Ovary (tissue), 9 donors: Measurements from ENCODE around the gene P4HA1. TPM values are rescaled to one million over a fixed set of nuclear protein-coding genes. Genes with fewer than 3 reads are reported as not detected.
"Not testable (repeated sequence)": the region's sequence is repeated elsewhere in the genome, so short reads cannot be mapped to it uniquely, and the experiment has no call there.

Experiments
- DNase-seq, 5 donors: peaks; one replicate each; pipeline ENCODE4 v3.0.0-alpha.2; 2019 to 2020
- H3K27ac ChIP-seq, 2 donors: fragments of 200-600 bp; one replicate each; pipeline versions ENCODE4 v1.5.1 to v1.8.0; 2019 to 2022
- H3K27me3 ChIP-seq: fragments of 200-600 bp; one replicate; pipeline ENCODE4 v1.8.0; 2022
- H3K36me3 ChIP-seq: fragments of 200-600 bp; sonication (generic); one replicate; pipeline ENCODE4 v1.5.1; 2019
- H3K4me1 ChIP-seq: one replicate; pipeline ENCODE4 v1.8.1; 2013; ENCODE audit warnings: mild to moderate bottlenecking, moderate library complexity; ENCODE audit not compliant: insufficient read depth
- H3K4me3 ChIP-seq: fragments of 200-600 bp; sonication (generic); one replicate; pipeline ENCODE4 v1.5.1; 2017
- H3K9me3 ChIP-seq, 2 donors: fragments of 200-600 bp in 1 of 2; sonication (generic) in 1 of 2; one replicate each; pipeline versions ENCODE4 v1.5.1 to v1.8.1; 2013 to 2019; ENCODE audit warnings: mild to moderate bottlenecking in 1 of 2, moderate library complexity in 1 of 2
- EP300 ChIP-seq: sonication (generic); formaldehyde crosslinking; IDR thresholded peaks from one replicate; pipeline ENCODE4 v1.6.1; 2017; ENCODE audit warnings: antibody characterized with exemption
- POLR2A ChIP-seq: fragments of 450-650 bp; IDR thresholded peaks from one replicate; pipeline ENCODE4 v1.6.1; 2017; ENCODE audit warnings: antibody characterized with exemption, mild to moderate bottlenecking, moderate library complexity
- WGBS, 3 donors: extraction: QIAGEN DNeasy Blood & Tissue Kit in 1 of 3; methylation state at CpG; one replicate each; pipeline versions ENCODE4 v1.1.5 to v1.1.7; 2013 to 2017; 5-methylcytosine and 5-hydroxymethylcytosine counted together
- intact Hi-C, 4 donors: fragments of 100-400 bp; cut with DNase I; formaldehyde crosslinking; loops; one replicate each; pipeline versions ENCODE4 v1.11.0 to v1.15.1; 2022 to 2023
- polyA plus RNA-seq, 2 donors: library from polyadenylated mRNA; stranded (reverse); fragments of 200-250 nt in 1 of 2; fragments of 350-450 nt in 1 of 2; fragmentation: Illumina TruSeq in 1 of 2; extraction: RNeasy Lipid Tissue Mini Kit (QIAGEN cat#74804) in 1 of 2; gene quantifications; one replicate each; pipeline ENCODE4 v1.2.3, GENCODE V29; 2013 to 2014
- total RNA-seq, 7 donors: library from RNA; depleted of rRNA in 2 of 7; stranded (reverse); fragments of >200 nt in 2 of 7; fragmentation: NEBNext Ultra II Directional in 3 of 7; extraction: Animal tissue kit (Norgen Biotek cat#: 25700) in 3 of 7; gene quantifications; one replicate each; pipeline versions ENCODE4 v1.1.0 to v1.2.4, GENCODE V29; 2016 to 2023
- TF ChIP-seq, protein P1 (sequence below), 3 donors: fragments of 450-650 bp in 2 of 3; fragments of 200-600 bp in 1 of 3; IDR thresholded peaks; one replicate each; pipeline versions ENCODE4 v1.5.1 to v1.8.0; 2016 to 2022; ENCODE audit warnings: antibody characterized with exemption in 3 of 3, mild to moderate bottlenecking in 1 of 3
- donor health status: DM: no; HTN: no; CAD: no; lungs with moderate emphysema.
- donor health status: DM: no; HTN: no; CAD: no.
- donor health status: Bipolar disorder and iron deficiency.
- donor health status: DM: yes; HTN: yes; CAD: no.
- donor health status: DM: no; HTN: no; CAD: no.
- donor health status: DM: yes; HTN: yes; CAD: no.

P4HA1 gene
- total and polyA plus RNA-seq, 9 donors: 20.5 to 74.9 (median 39.7) TPM

DNA sequence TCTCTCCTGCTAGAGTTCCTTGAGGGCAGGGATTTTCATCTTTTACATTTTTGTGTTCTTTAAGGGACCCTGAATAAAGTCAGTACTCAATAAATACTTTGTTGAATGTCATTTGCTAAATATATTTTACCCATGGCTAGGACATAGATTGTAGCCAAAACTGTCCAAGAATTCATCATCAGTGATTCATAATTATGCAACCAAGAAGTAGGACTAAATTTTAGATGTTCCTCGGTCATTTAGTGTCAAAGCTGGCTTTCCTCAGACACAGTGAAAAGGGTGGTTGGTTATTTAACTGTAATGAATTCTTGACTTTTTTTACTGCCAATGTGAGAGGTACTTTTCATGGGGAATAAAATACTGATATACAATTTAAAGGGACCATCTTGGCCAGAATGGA is 16.9 kb upstream of the P4HA1 start:
- no peak overlapping the region for H3K27ac ChIP-seq

DNA sequence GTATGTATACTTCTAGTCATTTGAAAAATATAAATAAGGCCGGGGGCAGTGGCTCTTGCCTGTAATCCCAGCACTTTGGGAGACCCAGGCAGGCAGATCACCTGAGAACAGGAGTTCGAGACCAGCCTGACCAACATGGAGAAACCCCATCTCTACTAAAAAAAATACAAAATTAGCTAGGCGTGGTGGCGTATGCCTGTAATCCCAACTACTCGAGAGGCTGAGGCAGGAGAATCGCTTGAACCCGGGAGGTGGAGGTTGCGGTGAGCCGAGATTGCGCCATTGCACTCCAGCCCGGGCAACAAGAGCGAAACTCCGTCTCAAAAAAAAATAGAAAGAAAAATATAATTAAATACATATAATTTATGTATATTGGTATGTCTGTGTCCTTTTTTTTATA is 15.4 kb upstream of the P4HA1 start:
- H3K9me3 ChIP-seq, H3K27ac ChIP-seq, DNase-seq, intact Hi-C loops, H3K4me1 ChIP-seq, H3K36me3 ChIP-seq, H3K4me3 ChIP-seq, H3K27me3 ChIP-seq: not testable (repeated sequence)
- WGBS, 3 donors: 96% methylated on average over 13 of the region's 13 CpGs

More for the DNA sequence above, 16.9 kb upstream of the P4HA1 start:
- TF ChIP-seq, protein P1, sequence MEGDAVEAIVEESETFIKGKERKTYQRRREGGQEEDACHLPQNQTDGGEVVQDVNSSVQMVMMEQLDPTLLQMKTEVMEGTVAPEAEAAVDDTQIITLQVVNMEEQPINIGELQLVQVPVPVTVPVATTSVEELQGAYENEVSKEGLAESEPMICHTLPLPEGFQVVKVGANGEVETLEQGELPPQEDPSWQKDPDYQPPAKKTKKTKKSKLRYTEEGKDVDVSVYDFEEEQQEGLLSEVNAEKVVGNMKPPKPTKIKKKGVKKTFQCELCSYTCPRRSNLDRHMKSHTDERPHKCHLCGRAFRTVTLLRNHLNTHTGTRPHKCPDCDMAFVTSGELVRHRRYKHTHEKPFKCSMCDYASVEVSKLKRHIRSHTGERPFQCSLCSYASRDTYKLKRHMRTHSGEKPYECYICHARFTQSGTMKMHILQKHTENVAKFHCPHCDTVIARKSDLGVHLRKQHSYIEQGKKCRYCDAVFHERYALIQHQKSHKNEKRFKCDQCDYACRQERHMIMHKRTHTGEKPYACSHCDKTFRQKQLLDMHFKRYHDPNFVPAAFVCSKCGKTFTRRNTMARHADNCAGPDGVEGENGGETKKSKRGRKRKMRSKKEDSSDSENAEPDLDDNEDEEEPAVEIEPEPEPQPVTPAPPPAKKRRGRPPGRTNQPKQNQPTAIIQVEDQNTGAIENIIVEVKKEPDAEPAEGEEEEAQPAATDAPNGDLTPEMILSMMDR (IDR thresholded peaks at IDR 0.05): no peak
- TF ChIP-seq POLR2A (no peak), EP300 (no peak)
- peaks cover 2% of the 10 kb centered on the region for H3K4me1 ChIP-seq
- no peaks in the 10 kb centered on the region for H3K9me3 ChIP-seq
- H3K36me3 ChIP-seq: no peaks in the 10 kb centered on the region
- 46 to 87% (median 58%) methylated on average over 1 of the region's 1 CpG for WGBS, 3 donors
- H3K27me3 ChIP-seq: no peaks in the 10 kb centered on the region
- intact Hi-C loops: no loop called here
- no peak for DNase-seq
- no peak overlapping the region for H3K4me3 ChIP-seq

DNA sequence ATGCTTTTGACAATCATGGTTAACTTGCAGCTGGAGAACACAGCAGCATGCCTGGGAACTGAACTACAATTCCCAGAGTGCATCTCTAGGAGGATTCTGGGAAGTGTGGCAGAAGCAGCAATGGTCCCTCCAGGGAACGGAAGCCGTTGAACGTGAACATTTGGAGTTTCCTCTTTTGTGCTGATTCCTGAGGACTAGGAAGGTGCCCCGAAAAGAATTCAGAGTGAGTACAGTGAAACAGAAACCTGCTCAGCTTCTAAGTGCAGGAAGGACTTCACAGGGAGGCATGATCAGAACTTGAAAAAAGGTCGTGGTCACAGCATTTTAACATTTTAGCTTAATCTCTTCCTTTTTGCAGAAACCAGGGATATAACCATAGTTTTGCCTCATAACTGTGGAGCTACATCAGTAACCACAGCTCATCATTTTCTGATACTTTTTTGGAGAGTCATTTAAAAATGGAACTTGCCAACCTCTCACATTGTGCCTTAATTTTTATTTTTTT is 13.7 kb upstream of the P4HA1 start, which contains the start of gene NUDT13:
NUDT13 (plus strand) TSS at position 111 of the 505 bp plus-strand sequence. CDS start 3,911 bp downstream, outside the sequence.
- H3K4me1 ChIP-seq: peaks cover 2% of the 10 kb centered on the region
- DNase-seq: peak; percentile 61 to 73 (median 67)
- H3K36me3 ChIP-seq: no peaks in the 10 kb centered on the region
- 0% methylated on average over 5 of the region's 5 CpGs for WGBS, 3 donors
- H3K4me3 ChIP-seq: peak within 1 kb of the TSS; percentile 48
- TF ChIP-seq POLR2A: no peak
- TF ChIP-seq, protein P1 (IDR thresholded peaks at IDR 0.05): no peak
- no peak for TF ChIP-seq EP300
- intact Hi-C loops: no loop called here
- H3K27me3 ChIP-seq: no peaks in the 10 kb centered on the region
- peak within 1 kb of the TSS in 1 of 2 donors; percentile 16 for H3K27ac ChIP-seq
- no peaks in the 10 kb centered on the region for H3K9me3 ChIP-seq

DNA sequence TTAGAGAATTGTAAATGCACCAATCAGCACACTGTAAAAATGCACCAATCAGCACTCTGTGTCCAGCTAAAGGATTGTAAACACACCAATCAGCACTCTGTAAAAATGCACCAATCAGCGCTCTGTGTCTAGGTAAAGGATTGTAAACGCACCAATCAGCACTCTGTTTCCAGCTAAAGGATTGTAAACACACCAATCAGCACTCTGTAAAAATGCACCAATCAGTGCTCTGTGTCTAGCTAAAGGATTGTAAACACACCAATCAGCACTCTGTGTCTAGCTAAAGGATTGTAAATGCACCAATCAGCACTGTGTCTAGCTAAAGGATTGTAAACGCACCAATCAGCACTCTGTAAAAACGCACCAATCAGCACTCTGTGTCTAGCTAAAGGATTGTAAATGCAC is 12.6 kb upstream of the P4HA1 start:
- WGBS, 3 donors: 93% methylated on average over 4 of the region's 4 CpGs
- H3K4me3 ChIP-seq, H3K27me3 ChIP-seq, H3K36me3 ChIP-seq, H3K9me3 ChIP-seq, H3K27ac ChIP-seq, H3K4me1 ChIP-seq, DNase-seq, intact Hi-C loops: not testable (repeated sequence)

GRCh38 chr10:73106301-73106700 is 9.6 kb upstream of the P4HA1 start:
- intact Hi-C loops: no loop called here
- H3K4me1 ChIP-seq: peaks cover 2% of the 10 kb centered on the region
- H3K27me3 ChIP-seq: no peaks in the 10 kb centered on the region
- DNase-seq: no peak
- H3K36me3 ChIP-seq: no peaks in the 10 kb centered on the region
- no peak overlapping the region for H3K27ac ChIP-seq
- no peak overlapping the region for H3K4me3 ChIP-seq
- H3K9me3 ChIP-seq: no peaks in the 10 kb centered on the region
- 93 to 98% (median 95%) methylated on average over 3 of the region's 3 CpGs for WGBS, 3 donors
- no peak for TF ChIP-seq EP300
- no peak for TF ChIP-seq POLR2A
- TF ChIP-seq, protein P1 (IDR thresholded peaks at IDR 0.05): no peak
